Large intestine (tissue), 3 donors: ENCODE results near the gene UGDH. TPM values are rescaled to one million over a fixed set of nuclear protein-coding genes. Genes with fewer than 3 reads are reported as not detected.

Experiments used
- DNase-seq, 2 donors: peaks; one replicate each; pipeline versions ENCODE4 v3.0.0 to v3.0.0-alpha.2; 2013
- H3K27ac ChIP-seq: one replicate; pipeline ENCODE4 v1.5.1; 2013; ENCODE audit warnings: low read length
- H3K27me3 ChIP-seq: 2 replicates; pipeline ENCODE4 v1.6.1; 2013; ENCODE audit warnings: low read length; ENCODE audit not compliant: control insufficient read depth, insufficient read depth
- H3K36me3 ChIP-seq: 2 replicates; pipeline ENCODE4 v1.6.1; 2013; ENCODE audit warnings: low read length; ENCODE audit not compliant: control insufficient read depth, insufficient read depth
- H3K4me1 ChIP-seq: one replicate; pipeline ENCODE4 v1.6.1; 2013; ENCODE audit warnings: low read length; ENCODE audit not compliant: control insufficient read depth, insufficient read depth
- H3K4me3 ChIP-seq: one replicate; pipeline ENCODE4 v1.5.1; 2013; ENCODE audit warnings: low read length
- H3K9me3 ChIP-seq: one replicate; pipeline ENCODE4 v1.6.1; 2013; ENCODE audit warnings: mild to moderate bottlenecking, low read depth, low read length, moderate library complexity; ENCODE audit not compliant: control insufficient read depth
- WGBS: methylation state at CpG from one replicate; pipeline ENCODE4 v1.1.5; 2013; ENCODE audit warnings: low lambda C conversion rate; ENCODE audit not compliant: insufficient coverage; 5-methylcytosine and 5-hydroxymethylcytosine counted together
- polyA plus RNA-seq: library from polyadenylated mRNA; unstranded; fragments of 120-200 nt; gene quantifications from one replicate; pipeline ENCODE4 v1.2.1, GENCODE V29; 2013

UGDH gene
- polyA plus RNA-seq, 1 donor = 64.2 TPM

- H3K4me1 ChIP-seq = no peaks in the 10 kb centered on the region
- no peak overlapping the region for H3K27ac ChIP-seq
- H3K4me3 ChIP-seq = no peak overlapping the region
- no peak for DNase-seq
- WGBS = no CpG with 5 or more reads among the region's 1 CpG
- H3K9me3 ChIP-seq = no peaks in the 10 kb centered on the region
- H3K27me3 ChIP-seq = no peaks in the 10 kb centered on the region
- peaks cover 25% of the 10 kb centered on the region for H3K36me3 ChIP-seq
Observed at GRCh38 chr4:39497909-39498726, 29.1 kb downstream of the UGDH start.

- Histone ChIP-seq H3K36me3 (peaks cover 13% of the 10 kb centered on the region), H3K27me3 (no peaks in the 10 kb centered on the region), H3K27ac (no peak overlapping the region), H3K4me1 (no peaks in the 10 kb centered on the region), H3K9me3 (no peaks in the 10 kb centered on the region), H3K4me3 (no peak overlapping the region)
- WGBS = 60% methylated on average over 1 of the region's 4 CpGs
- DNase-seq = no peak
Observed at GRCh38 chr4:39495446-39496213, 31.6 kb downstream of the UGDH start.

GRCh38 chr4:39494354-39494753 is 32.9 kb downstream of the UGDH start:
- no peaks in the 10 kb centered on the region for H3K27me3 ChIP-seq
- WGBS = no CpG with 5 or more reads among the region's 1 CpG
- no peaks in the 10 kb centered on the region for H3K4me1 ChIP-seq
- H3K27ac ChIP-seq = no peak overlapping the region
- peak; percentile 21 to 26 for DNase-seq
- peaks cover 8% of the 10 kb centered on the region for H3K36me3 ChIP-seq
- no peak overlapping the region for H3K4me3 ChIP-seq
- no peaks in the 10 kb centered on the region for H3K9me3 ChIP-seq

GRCh38 chr4:39490322-39490721 is 36.9 kb downstream of the UGDH start:
- Histone ChIP-seq H3K36me3 (no peaks in the 10 kb centered on the region), H3K27me3 (no peaks in the 10 kb centered on the region), H3K27ac (no peak overlapping the region), H3K4me1 (peaks cover 9% of the 10 kb centered on the region), H3K4me3 (no peak overlapping the region), H3K9me3 (no peaks in the 10 kb centered on the region)
- no CpG with 5 or more reads among the region's 2 CpGs for WGBS
- no peak for DNase-seq

GRCh38 chr4:39486221-39486804 is 40.9 kb downstream of the UGDH start:
- H3K4me3 ChIP-seq = no peak overlapping the region
- peaks cover 9% of the 10 kb centered on the region for H3K4me1 ChIP-seq
- H3K27ac ChIP-seq = no peak overlapping the region
- WGBS = 94% methylated on average over 6 of the region's 10 CpGs
- H3K36me3 ChIP-seq = no peaks in the 10 kb centered on the region
- H3K9me3 ChIP-seq = peaks cover 6% of the 10 kb centered on the region
- H3K27me3 ChIP-seq = no peaks in the 10 kb centered on the region
- DNase-seq = no peak

- H3K4me1 ChIP-seq = peaks cover 9% of the 10 kb centered on the region
- no peaks in the 10 kb centered on the region for H3K36me3 ChIP-seq
- no peak overlapping the region for H3K27ac ChIP-seq
- no peaks in the 10 kb centered on the region for H3K27me3 ChIP-seq
- peaks cover 6% of the 10 kb centered on the region for H3K9me3 ChIP-seq
- WGBS = 100% methylated on average over 1 of the region's 6 CpGs
- no peak for DNase-seq
- H3K4me3 ChIP-seq = no peak overlapping the region
Observed at GRCh38 chr4:39484582-39485272, 42.5 kb downstream of the UGDH start.

GRCh38 chr4:39480902-39481695 is 46.1 kb downstream of the UGDH start:
- WGBS = no CpG with 5 or more reads among the region's 21 CpGs
- no peaks in the 10 kb centered on the region for H3K4me1 ChIP-seq
- no peak for DNase-seq
- H3K27me3 ChIP-seq = no peaks in the 10 kb centered on the region
- H3K9me3 ChIP-seq = peaks cover 6% of the 10 kb centered on the region
- no peak overlapping the region for H3K27ac ChIP-seq
- no peak overlapping the region for H3K4me3 ChIP-seq
- H3K36me3 ChIP-seq = no peaks in the 10 kb centered on the region

GRCh38 chr4:39480251-39480650 is 47.0 kb downstream of the UGDH start:
- Histone ChIP-seq H3K27ac (no peak overlapping the region), H3K27me3 (no peaks in the 10 kb centered on the region), H3K4me1 (no peaks in the 10 kb centered on the region), H3K9me3 (peaks cover 6% of the 10 kb centered on the region), H3K4me3 (no peak overlapping the region), H3K36me3 (no peaks in the 10 kb centered on the region)
- no peak for DNase-seq
- WGBS = no CpG with 5 or more reads among the region's 27 CpGs

- Histone ChIP-seq H3K4me3 (no peak overlapping the region), H3K4me1 (no peaks in the 10 kb centered on the region), H3K36me3 (peaks cover 5% of the 10 kb centered on the region), H3K27ac (no peak overlapping the region), H3K27me3 (no peaks in the 10 kb centered on the region), H3K9me3 (no peaks in the 10 kb centered on the region)
- DNase-seq = no peak
- no CpG with 5 or more reads among the region's 5 CpGs for WGBS
Observed at GRCh38 chr4:39476187-39476895, 50.9 kb downstream of the UGDH start.
